Activated T-cell treated with anti-CD3 and anti-CD28 coated beads, Interleukin-2, amount 50 U/mL, for 24 hours (primary cell): Measurements from ENCODE around the gene SMIM44.
A peak's percentile ranks its signal among the peaks of the same experiment; 100 is the strongest.

Experiments used
- DNase-seq: peaks from one replicate; pipeline ENCODE4 v3.0.0-alpha.2; 2020
- H3K27ac Mint-ChIP-seq: 2 replicates; pipeline ENCODE4 v1.8.0; 2020; ENCODE audit warnings: mild to moderate bottlenecking, mixed read lengths
- H3K27me3 Mint-ChIP-seq: 2 replicates; pipeline ENCODE4 v1.8.0; 2020; ENCODE audit warnings: mixed read lengths
- H3K36me3 Mint-ChIP-seq: 2 replicates; pipeline ENCODE4 v1.8.0; 2020; ENCODE audit warnings: low read depth, mixed read lengths
- H3K4me1 Mint-ChIP-seq: 2 replicates; pipeline ENCODE4 v1.8.0; 2020; ENCODE audit warnings: low read depth, mixed read lengths
- H3K4me3 Mint-ChIP-seq: 2 replicates; pipeline ENCODE4 v1.8.0; 2020; ENCODE audit warnings: mild to moderate bottlenecking, moderate library complexity, mixed read lengths
- H3K9me3 Mint-ChIP-seq: 2 replicates; pipeline ENCODE4 v1.8.0; 2020; ENCODE audit warnings: mixed read lengths

SMIM44 gene

GRCh38 chr19:3479177-3479833, 3.9 kb downstream of the SMIM44 start:
- H3K27ac Mint-ChIP-seq, result no peak overlapping the region
- H3K36me3 Mint-ChIP-seq, result no peaks in the 10 kb centered on the region
- H3K27me3 Mint-ChIP-seq, result no peaks in the 10 kb centered on the region
- peak; percentile 54 for DNase-seq
- no peak overlapping the region for H3K4me3 Mint-ChIP-seq
- no peaks in the 10 kb centered on the region for H3K9me3 Mint-ChIP-seq
- peaks cover 10% of the 10 kb centered on the region for H3K4me1 Mint-ChIP-seq

- Mint-ChIP-seq H3K9me3 (no peaks in the 10 kb centered on the region), H3K27ac (no peak overlapping the region), H3K36me3 (no peaks in the 10 kb centered on the region), H3K27me3 (no peaks in the 10 kb centered on the region), H3K4me3 (no peak overlapping the region), H3K4me1 (peaks cover 10% of the 10 kb centered on the region)
- DNase-seq, result peak; percentile 40
These were observed 4.6 kb downstream of the SMIM44 start for GRCh38 chr19:3478409-3479176.

- H3K27ac Mint-ChIP-seq, result no peak overlapping the region
- H3K4me3 Mint-ChIP-seq, result no peak overlapping the region
- no peaks in the 10 kb centered on the region for H3K27me3 Mint-ChIP-seq
- peaks cover 10% of the 10 kb centered on the region for H3K4me1 Mint-ChIP-seq
- no peaks in the 10 kb centered on the region for H3K9me3 Mint-ChIP-seq
- peak; percentile 36 for DNase-seq
- no peaks in the 10 kb centered on the region for H3K36me3 Mint-ChIP-seq
These were observed 5.3 kb downstream of the SMIM44 start for GRCh38 chr19:3477951-3478350.

- Mint-ChIP-seq H3K9me3 (no peaks in the 10 kb centered on the region), H3K36me3 (no peaks in the 10 kb centered on the region), H3K27ac (no peak overlapping the region), H3K27me3 (no peaks in the 10 kb centered on the region), H3K4me3 (no peak overlapping the region), H3K4me1 (peaks cover 10% of the 10 kb centered on the region)
- DNase-seq, result no peak
These were observed 5.7 kb downstream of the SMIM44 start for GRCh38 chr19:3477506-3477905.

- Mint-ChIP-seq H3K4me3 (no peak overlapping the region), H3K27ac (no peak overlapping the region), H3K4me1 (peaks cover 10% of the 10 kb centered on the region), H3K36me3 (no peaks in the 10 kb centered on the region), H3K9me3 (no peaks in the 10 kb centered on the region), H3K27me3 (no peaks in the 10 kb centered on the region)
- DNase-seq, result no peak
These were observed 6.4 kb downstream of the SMIM44 start for GRCh38 chr19:3476830-3477229.

- no peak overlapping the region for H3K27ac Mint-ChIP-seq
- no peaks in the 10 kb centered on the region for H3K9me3 Mint-ChIP-seq
These were observed 7.8 kb downstream of the SMIM44 start for GRCh38 chr19:3475449-3475848.

GRCh38 chr19:3474614-3475013, 8.6 kb downstream of the SMIM44 start:
- Mint-ChIP-seq H3K27me3 (no peaks in the 10 kb centered on the region), H3K4me1 (peaks cover 10% of the 10 kb centered on the region), H3K36me3 (no peaks in the 10 kb centered on the region), H3K27ac (no peak overlapping the region), H3K4me3 (no peak overlapping the region), H3K9me3 (no peaks in the 10 kb centered on the region)
- no peak for DNase-seq

More at GRCh38 chr19:3475449-3475848, 7.8 kb downstream of the SMIM44 start:
- Mint-ChIP-seq H3K36me3 (no peaks in the 10 kb centered on the region), H3K27me3 (no peaks in the 10 kb centered on the region), H3K4me1 (peaks cover 10% of the 10 kb centered on the region), H3K4me3 (no peak overlapping the region)
- DNase-seq, result no peak

- Mint-ChIP-seq H3K9me3 (no peaks in the 10 kb centered on the region), H3K4me1 (peaks cover 9% of the 10 kb centered on the region), H3K27ac (no peak overlapping the region), H3K36me3 (no peaks in the 10 kb centered on the region), H3K4me3 (no peak overlapping the region), H3K27me3 (no peaks in the 10 kb centered on the region)
- DNase-seq, result no peak
These were observed 9.2 kb downstream of the SMIM44 start for GRCh38 chr19:3474010-3474409.

GRCh38 chr19:3471954-3472655, 11.1 kb downstream of the SMIM44 start:
- H3K36me3 Mint-ChIP-seq, result peaks cover 3% of the 10 kb centered on the region
- no peak overlapping the region for H3K27ac Mint-ChIP-seq
- peak; percentile 67 for DNase-seq
- no peaks in the 10 kb centered on the region for H3K27me3 Mint-ChIP-seq
- H3K4me1 Mint-ChIP-seq, result no peaks in the 10 kb centered on the region
- no peak overlapping the region for H3K4me3 Mint-ChIP-seq
- no peaks in the 10 kb centered on the region for H3K9me3 Mint-ChIP-seq

GRCh38 chr19:3470500-3471128, 12.6 kb downstream of the SMIM44 start:
- Mint-ChIP-seq H3K4me3 (no peak overlapping the region), H3K9me3 (no peaks in the 10 kb centered on the region), H3K27ac (no peak overlapping the region), H3K36me3 (peaks cover 3% of the 10 kb centered on the region), H3K27me3 (no peaks in the 10 kb centered on the region), H3K4me1 (no peaks in the 10 kb centered on the region)
- DNase-seq, result no peak

- no peak for DNase-seq
- H3K27me3 Mint-ChIP-seq, result no peaks in the 10 kb centered on the region
- no peaks in the 10 kb centered on the region for H3K9me3 Mint-ChIP-seq
- no peak overlapping the region for H3K27ac Mint-ChIP-seq
- H3K4me1 Mint-ChIP-seq, result no peaks in the 10 kb centered on the region
- H3K4me3 Mint-ChIP-seq, result no peak overlapping the region
- peaks cover 4% of the 10 kb centered on the region for H3K36me3 Mint-ChIP-seq
These were observed 13.4 kb downstream of the SMIM44 start for GRCh38 chr19:3469638-3470499.

- Mint-ChIP-seq H3K9me3 (no peaks in the 10 kb centered on the region), H3K27me3 (no peaks in the 10 kb centered on the region), H3K4me3 (no peak overlapping the region), H3K27ac (no peak overlapping the region), H3K4me1 (no peaks in the 10 kb centered on the region), H3K36me3 (peaks cover 4% of the 10 kb centered on the region)
- DNase-seq, result no peak
These were observed 15.0 kb downstream of the SMIM44 start for GRCh38 chr19:3468211-3468610.

- Mint-ChIP-seq H3K36me3 (peaks cover 7% of the 10 kb centered on the region), H3K27ac (no peak overlapping the region), H3K9me3 (no peaks in the 10 kb centered on the region), H3K4me3 (no peak overlapping the region), H3K4me1 (no peaks in the 10 kb centered on the region), H3K27me3 (no peaks in the 10 kb centered on the region)
- DNase-seq, result no peak
These were observed 15.6 kb downstream of the SMIM44 start for GRCh38 chr19:3467437-3468198.
